GM19351 (cell line): Measurements from ENCODE around the gene PPP1R14C.

Experiments
- ATAC-seq: cut with Tn5 transposase; IDR thresholded peaks from one replicate; pipeline ENCODE4 v1.9.1; 2021; ENCODE audit warnings: mild to moderate bottlenecking, moderate library complexity; ENCODE audit not compliant: unreplicated experiment

The PPP1R14C gene, protein sequence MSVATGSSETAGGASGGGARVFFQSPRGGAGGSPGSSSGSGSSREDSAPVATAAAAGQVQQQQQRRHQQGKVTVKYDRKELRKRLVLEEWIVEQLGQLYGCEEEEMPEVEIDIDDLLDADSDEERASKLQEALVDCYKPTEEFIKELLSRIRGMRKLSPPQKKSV

DNA sequence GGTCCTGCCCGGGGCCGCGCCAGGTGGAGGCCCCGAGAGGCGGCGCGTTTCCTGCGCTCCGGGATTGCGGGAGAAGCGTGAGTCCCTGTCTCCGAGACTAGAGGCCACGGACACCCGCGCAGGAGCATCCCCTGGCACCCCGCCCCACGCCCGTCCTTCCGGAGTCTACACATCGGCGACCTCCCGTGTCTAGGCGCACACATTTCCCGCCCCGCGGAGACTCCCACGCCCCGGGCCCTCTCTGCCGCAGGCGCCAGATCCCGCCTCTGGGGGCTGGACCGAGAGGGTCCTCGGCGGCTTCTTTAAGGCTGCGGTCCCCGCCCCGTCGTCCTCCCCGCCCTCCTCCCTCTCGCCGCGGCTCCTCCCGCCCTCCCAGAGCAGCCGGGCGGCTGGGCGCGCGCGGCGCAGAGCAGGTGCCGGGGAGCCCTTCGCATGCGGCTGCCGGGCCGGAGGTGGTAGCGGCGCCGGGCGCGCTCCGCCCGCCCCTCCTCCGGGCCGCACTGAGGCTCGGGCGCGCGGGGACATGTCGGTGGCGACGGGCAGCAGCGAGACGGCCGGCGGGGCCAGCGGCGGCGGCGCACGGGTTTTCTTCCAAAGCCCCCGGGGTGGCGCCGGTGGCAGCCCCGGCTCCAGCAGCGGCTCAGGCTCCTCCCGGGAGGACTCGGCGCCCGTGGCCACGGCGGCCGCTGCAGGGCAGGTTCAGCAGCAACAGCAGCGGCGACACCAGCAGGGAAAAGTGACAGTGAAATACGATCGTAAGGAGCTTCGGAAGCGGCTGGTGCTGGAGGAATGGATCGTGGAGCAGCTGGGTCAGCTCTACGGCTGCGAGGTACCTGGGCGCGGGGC lies at the start of gene PPP1R14C:
PPP1R14C (plus strand) TSS at position 375 of the 846 bp plus-strand sequence; CDS start at position 524, 149 bp downstream.
- no peak for ATAC-seq

- no peak for ATAC-seq
These were observed 49.4 kb upstream of the PPP1R14C start for GRCh38 chr6:150093397-150093796.

GRCh38 chr6:150098155-150098554 lies 44.7 kb upstream of the PPP1R14C start:
- ATAC-seq, result no peak

DNA sequence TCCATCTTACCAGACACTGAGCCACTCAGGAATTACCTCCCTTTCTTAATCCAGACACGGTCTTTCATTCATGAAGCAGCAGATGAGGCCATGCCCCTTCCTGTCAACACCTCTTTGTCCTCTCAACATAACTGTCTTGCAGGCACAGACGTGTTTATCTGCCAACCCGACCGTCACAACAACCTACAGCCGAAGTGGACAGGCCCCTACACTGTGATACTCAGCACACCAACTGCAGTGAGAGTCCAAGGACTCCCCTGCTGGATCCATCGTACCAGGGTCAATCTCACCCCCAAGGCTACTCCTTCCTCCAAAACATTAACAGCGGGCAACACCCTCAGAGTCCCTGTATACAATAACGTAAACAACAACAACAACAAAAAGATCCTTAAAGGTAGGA lies 43.3 kb upstream of the PPP1R14C start:
- ATAC-seq, result no peak

DNA sequence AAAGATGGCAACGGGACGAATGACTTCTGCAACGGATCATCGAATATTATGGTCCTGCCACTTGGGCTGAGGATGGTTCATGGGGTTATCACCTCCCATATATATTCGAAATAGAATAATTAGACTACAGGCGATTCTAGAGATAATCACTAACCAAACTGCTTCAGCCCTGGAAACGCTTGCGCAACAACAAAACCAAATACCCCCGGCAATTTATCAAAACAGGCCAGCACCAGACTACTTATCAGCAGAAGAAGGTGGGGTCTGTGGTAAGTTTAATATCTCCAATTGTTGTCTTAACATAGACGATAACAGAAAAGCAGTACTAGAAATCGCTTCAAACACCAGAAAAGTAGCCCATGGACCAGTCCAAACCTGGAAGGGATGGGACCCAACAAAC lies 42.9 kb upstream of the PPP1R14C start:
- ATAC-seq, result no peak

- no peak for ATAC-seq
These were observed 42.1 kb upstream of the PPP1R14C start for GRCh38 chr6:150100745-150101144.

DNA sequence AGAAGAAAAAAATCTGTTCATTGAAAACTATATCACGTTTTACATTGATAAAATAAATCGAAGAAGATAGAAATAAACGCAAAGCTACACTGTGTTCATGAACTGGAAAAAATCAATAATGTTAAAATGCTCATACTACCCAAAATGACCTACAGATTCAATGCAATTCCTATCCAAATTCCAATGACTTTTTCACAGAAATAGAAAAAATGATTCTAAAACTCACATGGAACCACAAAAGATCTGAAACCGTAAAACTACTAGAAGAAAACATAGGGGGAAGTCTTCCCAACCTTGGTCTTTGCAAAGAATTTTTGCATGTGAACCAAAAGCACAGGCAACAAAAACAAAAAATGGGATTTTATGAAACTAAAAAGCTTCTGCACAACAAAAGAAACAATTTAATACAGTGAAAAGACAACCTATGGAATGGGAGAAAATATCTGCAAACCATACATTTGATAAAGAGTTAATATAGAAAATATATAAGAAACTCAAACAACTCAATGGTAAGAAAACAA lies 40.0 kb upstream of the PPP1R14C start:
- no peak for ATAC-seq

GRCh38 chr6:150112233-150112632 lies 30.6 kb upstream of the PPP1R14C start:
- no peak for ATAC-seq

DNA sequence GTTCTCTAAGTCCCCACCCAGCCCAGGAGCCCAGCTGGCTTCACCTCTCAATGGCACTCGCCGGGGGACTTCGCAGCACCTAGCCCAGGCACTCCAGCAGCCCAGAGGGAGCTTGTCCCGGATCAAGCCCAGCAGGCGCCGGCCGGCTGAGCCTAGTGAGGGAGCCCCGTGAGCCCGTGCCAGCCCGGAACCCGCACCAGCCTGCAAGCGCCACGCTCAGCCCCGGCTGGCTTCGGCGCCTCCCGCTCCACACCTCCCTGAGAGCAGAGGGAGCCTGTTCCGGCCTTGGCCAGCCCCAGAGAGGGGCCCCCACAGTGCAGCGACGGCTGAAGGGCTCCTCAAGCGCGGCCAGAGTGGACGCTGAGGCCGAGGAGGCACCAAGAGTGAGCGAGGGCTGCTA lies 27.1 kb upstream of the PPP1R14C start:
- ATAC-seq, result no peak

DNA sequence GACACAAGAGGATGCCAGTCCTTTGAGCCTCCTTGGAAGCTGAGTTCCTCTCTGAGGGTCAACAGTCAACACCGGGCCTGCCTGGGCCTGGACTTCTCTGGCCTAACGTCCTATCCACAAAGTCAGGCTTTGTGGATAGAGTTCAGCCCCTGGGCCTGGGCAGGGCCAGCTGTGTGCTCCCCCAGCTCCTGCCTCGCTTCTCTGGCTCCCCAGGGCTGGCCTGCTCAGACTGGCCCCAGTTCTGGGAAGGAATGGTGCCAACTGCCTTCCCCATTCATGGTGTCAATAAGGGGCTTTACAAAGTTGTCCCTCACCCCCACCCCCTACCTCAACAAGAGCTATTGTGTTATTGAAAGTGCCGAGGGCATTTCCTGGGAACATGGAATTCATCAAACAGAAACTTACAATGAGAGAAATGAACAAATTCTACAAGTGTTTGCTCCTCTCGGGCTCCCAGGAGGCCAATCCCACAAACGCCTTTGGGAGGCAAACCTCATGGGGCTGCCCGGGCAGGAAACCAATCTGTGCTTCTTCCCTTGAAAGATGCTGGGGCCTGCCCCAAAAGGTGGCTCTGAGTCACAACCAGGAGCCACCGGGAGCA lies 26.5 kb upstream of the PPP1R14C start:
- ATAC-seq, result no peak

- no peak for ATAC-seq
These were observed 24.6 kb upstream of the PPP1R14C start for GRCh38 chr6:150118203-150118602.

- no peak for ATAC-seq
These were observed 24.2 kb upstream of the PPP1R14C start for GRCh38 chr6:150118627-150119026.

DNA sequence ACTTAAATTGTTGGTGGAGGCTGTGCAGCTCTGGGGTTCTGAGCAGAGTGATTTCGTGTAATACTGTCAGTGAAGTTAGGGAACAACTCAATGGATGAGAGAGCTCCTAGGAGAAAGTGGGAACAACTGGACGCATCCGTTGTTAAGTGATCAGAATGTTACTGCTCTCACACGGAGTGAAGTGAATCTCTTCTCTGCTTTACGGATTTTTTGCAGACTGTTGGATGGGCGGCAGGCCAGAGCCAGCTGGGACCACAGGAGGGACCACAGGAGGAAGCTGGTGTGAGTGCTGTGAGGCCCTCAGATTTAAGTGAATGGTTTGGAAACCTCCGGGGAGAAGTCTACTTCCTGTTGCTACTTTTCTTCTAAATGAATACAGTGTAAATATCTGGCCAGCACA lies 23.7 kb upstream of the PPP1R14C start:
- no peak for ATAC-seq

DNA sequence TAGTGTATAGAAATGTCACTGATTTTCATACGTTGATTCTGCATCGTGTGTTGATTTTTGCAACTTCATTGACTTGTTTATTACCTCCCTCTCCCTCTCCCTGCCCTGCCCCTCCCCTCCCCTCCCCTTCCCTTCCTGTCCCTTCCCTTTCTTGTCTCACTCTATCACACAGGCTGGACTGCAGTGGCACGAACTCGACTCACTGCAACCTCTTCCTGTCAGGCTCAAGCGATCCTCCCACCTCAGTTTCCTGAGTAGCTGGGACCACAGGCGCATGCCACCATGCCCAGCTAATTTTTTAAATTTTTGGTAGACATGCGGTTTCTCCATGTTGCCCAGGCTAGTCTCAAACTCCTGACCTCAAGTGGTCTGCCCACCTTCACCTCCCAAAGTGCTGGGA lies 19.2 kb upstream of the PPP1R14C start:
- ATAC-seq, result no peak

GRCh38 chr6:150124235-150124634 lies 18.6 kb upstream of the PPP1R14C start:
- no peak for ATAC-seq

- ATAC-seq, result no peak
These were observed 16.1 kb upstream of the PPP1R14C start for GRCh38 chr6:150126641-150127291.

- no peak for ATAC-seq
These were observed 14.4 kb upstream of the PPP1R14C start for GRCh38 chr6:150128425-150128824.

DNA sequence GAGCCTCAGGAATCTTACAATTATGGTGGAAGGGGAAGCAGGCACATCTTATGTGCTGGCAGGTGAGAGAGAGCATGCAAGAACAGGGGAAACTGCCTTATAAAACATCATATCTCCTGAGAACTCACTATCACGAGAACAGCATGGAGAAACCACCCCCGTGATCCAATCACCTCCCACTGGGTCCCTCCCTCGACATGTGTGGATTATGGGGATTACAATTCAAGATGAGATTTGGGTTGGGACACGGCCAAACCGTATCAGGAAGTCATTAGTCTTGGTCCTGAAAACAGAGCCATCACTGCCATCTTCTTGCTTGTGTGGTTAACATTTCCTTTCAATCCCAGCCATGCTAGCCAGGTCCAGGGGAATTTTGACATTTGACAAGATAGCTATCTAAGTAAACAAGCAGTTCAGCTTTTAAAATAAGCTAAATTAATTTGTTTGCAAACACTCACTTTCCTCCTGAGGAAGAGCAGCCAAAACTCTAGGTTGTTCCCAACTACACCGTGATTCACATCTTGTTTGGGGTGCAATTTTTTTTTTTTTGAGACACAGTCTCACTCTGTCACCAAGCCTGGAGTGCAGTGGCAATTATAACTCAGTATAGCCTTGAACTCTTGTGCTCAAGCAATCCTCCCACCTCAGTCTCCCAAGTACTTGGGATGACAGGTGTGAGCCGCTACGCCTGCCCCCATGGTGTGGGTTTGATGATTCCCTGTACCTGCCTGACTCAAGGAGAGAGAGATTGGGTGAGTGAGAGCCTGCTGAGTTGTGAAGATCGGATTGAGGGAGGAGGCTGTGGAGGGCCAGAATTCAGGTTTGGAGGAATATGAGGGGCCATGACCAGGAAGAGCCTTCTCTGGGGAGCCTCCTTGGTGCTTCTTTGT lies 13.0 kb upstream of the PPP1R14C start:
- ATAC-seq, result no peak

DNA sequence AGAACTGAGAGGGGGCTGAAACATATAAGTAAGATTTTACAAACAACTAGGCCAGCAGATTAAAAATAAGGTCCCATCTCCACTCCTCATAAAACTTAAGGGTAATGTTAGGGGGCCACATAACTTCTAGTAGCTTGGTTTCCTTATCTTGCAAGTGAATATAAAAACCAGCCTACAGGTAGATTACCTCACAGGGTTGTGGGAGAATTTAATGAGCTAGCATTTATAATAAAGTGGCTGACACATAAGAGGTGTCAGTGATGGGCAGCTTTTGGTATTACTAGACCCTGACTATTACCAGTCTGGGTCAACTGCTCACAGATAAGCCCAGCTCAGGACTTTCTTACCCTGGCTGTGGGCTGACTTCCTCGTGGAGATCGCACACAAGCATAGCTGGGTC lies 9.2 kb upstream of the PPP1R14C start:
- no peak for ATAC-seq

DNA sequence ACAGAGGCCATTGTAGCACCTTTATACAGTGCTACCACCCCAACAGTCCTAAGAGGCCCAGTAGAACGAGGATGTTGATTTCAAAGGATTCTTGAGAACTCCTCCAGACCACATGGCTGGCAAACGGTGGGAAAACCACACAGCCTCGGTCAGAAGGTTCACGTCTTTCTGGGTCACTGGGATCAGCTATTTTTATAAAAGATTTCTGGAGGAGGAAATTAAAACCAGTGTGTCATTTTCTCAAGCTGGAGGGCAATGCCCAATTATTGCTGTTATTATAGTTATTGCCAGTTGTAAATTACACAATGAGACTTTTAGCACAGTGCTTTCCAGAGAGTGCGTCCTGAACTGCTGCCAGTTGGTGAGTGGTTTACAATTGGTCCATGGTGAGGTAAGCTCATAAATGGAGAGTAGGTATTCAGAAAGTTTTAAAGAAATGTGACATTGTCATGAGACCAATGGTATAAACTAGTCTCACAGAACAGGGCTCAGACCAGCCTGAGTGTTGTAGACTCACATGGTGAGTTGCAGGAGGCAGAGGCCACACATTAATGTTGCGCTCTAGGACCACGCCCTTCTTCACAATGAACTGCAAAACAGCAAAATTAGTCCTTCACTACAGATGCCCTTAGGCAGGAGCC lies 8.4 kb upstream of the PPP1R14C start:
- ATAC-seq, result no peak
